Peyer's patch (tissue), 4 donors: ENCODE results near the gene ANAPC16.

ENCODE experiments used
- POLR2A ChIP-seq, 2 donors: fragments of 450-650 bp; IDR thresholded peaks; one replicate each; pipeline ENCODE4 v1.5.1; 2017; ENCODE audit warnings: antibody characterized with exemption in 2 of 2, mild to moderate bottlenecking in 2 of 2, moderate library complexity in 2 of 2
- TF ChIP-seq, protein P1 (sequence below), 6 experiments: fragments of 450-650 bp in 4 of 6; fragments of 200-600 bp in 2 of 6; sonication (generic) in 1 of 6; IDR thresholded peaks; one replicate each; pipeline ENCODE4 v1.5.1; 2017 to 2019; ENCODE audit warnings: antibody characterized with exemption in 6 of 6, mild to moderate bottlenecking in 3 of 6, moderate library complexity in 1 of 6

DNA sequence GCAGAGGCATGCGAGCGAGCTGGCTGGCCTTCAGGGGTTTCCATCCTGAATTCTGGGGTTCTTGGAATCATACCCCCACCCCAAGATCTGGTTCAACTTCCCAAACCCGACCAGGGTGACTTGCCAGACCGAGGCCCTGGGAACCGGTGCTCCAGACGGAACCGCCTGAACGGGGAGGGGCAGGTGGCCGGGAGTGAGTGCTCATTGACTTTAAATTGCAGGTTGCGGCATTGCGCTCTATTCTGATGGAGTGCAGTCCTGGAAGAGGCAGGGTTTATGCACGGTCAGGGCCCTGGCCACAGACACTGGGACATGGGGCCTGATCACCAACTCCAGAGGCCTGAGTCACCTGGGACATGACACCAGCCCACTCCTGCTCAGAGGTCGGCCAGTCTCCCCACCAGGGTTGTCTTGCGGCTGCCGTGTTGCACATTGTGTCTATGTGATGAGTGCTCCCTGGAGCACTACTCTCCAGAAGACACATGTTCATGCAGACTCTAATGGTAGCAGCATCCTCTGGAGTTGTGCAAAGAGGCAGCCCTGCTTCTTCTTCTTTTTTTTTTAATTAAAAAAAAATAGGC lies 52.1 kb downstream of the ANAPC16 start:
- TF ChIP-seq, protein P1, sequence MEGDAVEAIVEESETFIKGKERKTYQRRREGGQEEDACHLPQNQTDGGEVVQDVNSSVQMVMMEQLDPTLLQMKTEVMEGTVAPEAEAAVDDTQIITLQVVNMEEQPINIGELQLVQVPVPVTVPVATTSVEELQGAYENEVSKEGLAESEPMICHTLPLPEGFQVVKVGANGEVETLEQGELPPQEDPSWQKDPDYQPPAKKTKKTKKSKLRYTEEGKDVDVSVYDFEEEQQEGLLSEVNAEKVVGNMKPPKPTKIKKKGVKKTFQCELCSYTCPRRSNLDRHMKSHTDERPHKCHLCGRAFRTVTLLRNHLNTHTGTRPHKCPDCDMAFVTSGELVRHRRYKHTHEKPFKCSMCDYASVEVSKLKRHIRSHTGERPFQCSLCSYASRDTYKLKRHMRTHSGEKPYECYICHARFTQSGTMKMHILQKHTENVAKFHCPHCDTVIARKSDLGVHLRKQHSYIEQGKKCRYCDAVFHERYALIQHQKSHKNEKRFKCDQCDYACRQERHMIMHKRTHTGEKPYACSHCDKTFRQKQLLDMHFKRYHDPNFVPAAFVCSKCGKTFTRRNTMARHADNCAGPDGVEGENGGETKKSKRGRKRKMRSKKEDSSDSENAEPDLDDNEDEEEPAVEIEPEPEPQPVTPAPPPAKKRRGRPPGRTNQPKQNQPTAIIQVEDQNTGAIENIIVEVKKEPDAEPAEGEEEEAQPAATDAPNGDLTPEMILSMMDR (IDR thresholded peaks at IDR 0.05): no peak
- TF ChIP-seq POLR2A (IDR thresholded peaks at IDR 0.05): no peak
